GM12878 (cell line): ENCODE data around the gene MESP2. TPM values are rescaled to one million over a fixed set of nuclear protein-coding genes. Genes with fewer than 3 reads are reported as not detected.

Source experiments
- ATAC-seq: fragments of 200-7000 bp; cut with Tn5 transposase; 3 replicates; pipeline ENCODE4 v1.9.1; 2020; ENCODE audit warnings: mild to moderate bottlenecking, moderate library complexity
- BruUV-seq: library from RNA; stranded (reverse); fragments of 400-500 nt; replicated peaks from 2 replicates; lab custom pipeline; 2021; lab: Mats Ljungman, UMichigan
- CTCF ChIA-PET: fragments of 300-600 bp; sonication (Branson Sonifier 250); formaldehyde crosslinking; extraction: SDS; loops from one replicate; lab custom pipeline; 2021; ENCODE audit warnings: inconsistent platforms; lab: Yijun Ruan, JAX
- POLR2A ChIA-PET: fragments of 350-600 bp; formaldehyde crosslinking; extraction: SDS; loops from one replicate; lab custom pipeline; 2021; ENCODE audit warnings: inconsistent platforms; lab: Charles Lee
- RAD21 ChIA-PET: fragments of 300-600 bp; sonication (Branson Sonifier 250); formaldehyde crosslinking; loops from one replicate; lab custom pipeline; 2023; ENCODE audit warnings: antibody characterized with exemption; ENCODE audit not compliant: unreplicated experiment; lab: Charles Lee
- SMC1A ChIA-PET: fragments of 300-600 bp; sonication (Branson Sonifier 250); formaldehyde crosslinking; loops from one replicate; lab custom pipeline; 2023; ENCODE audit not compliant: unreplicated experiment, uncharacterized antibody; lab: Charles Lee
- DNase-seq: peaks from one replicate; pipeline ENCODE4 v3.0.0-alpha.2; 2011; ENCODE audit warnings: low read depth, low spot score
- FAIRE-seq: peaks from 3 replicates; lab custom pipeline; 2011; peaks lifted over from hg19 to GRCh38; lab: Jason Lieb, UNC
- H2AFZ ChIP-seq: 2 replicates; pipeline ENCODE4 v1.6.0; 2011; ENCODE audit warnings: low read depth, low read length, control low read depth; ENCODE audit not compliant: control insufficient read depth
- H3K27ac ChIP-seq: 2 replicates; pipeline ENCODE4 v1.5.1; 2011; ENCODE audit warnings: control low read depth; ENCODE audit not compliant: control insufficient read depth, insufficient read depth
- H3K27me3 ChIP-seq, 2 experiments: replicated peaks in 1 of 2; 2 replicates each; pipeline versions ENCODE4 v1.6.0 to v1.6.1; 2011; ENCODE audit warnings: low read length in 1 of 2; ENCODE audit not compliant: control insufficient read depth in 2 of 2, insufficient read depth in 2 of 2
- H3K36me3 ChIP-seq, 2 experiments: 2 replicates each; pipeline ENCODE4 v1.5.1; 2011; ENCODE audit warnings: low read length in 1 of 2; ENCODE audit not compliant: control insufficient read depth in 2 of 2, insufficient read depth in 2 of 2
- H3K4me1 ChIP-seq: 2 replicates; pipeline ENCODE4 v1.6.1; 2011; ENCODE audit warnings: mild to moderate bottlenecking, low read length, moderate library complexity, mixed read lengths; ENCODE audit not compliant: control insufficient read depth, insufficient read depth
- H3K4me2 ChIP-seq: 2 replicates; pipeline ENCODE4 v1.6.0; 2011; ENCODE audit warnings: control low read depth; ENCODE audit not compliant: control insufficient read depth, insufficient read depth
- H3K4me3 ChIP-seq: fragments of 200-600 bp; sonication (generic); 2 replicates; pipeline ENCODE4 v1.5.1; 2016
- H3K79me2 ChIP-seq: 2 replicates; pipeline ENCODE4 v1.6.0; 2011; ENCODE audit warnings: low read length; ENCODE audit not compliant: control insufficient read depth, insufficient read depth
- H3K9ac ChIP-seq: 2 replicates; pipeline ENCODE4 v1.8.0; 2011; ENCODE audit warnings: low read length, control low read depth, mixed read lengths; ENCODE audit not compliant: control insufficient read depth, insufficient read depth
- H3K9me3 ChIP-seq: replicated peaks from 3 replicates; pipeline ENCODE4 v1.5.1; 2011; ENCODE audit warnings: mild to moderate bottlenecking, low read length; ENCODE audit not compliant: control insufficient read depth, insufficient read depth
- H4K20me1 ChIP-seq: 2 replicates; pipeline ENCODE4 v1.6.0; 2011; ENCODE audit not compliant: control insufficient read depth, insufficient read depth
- BRCA1 ChIP-seq: IDR thresholded peaks from 2 replicates; pipeline ENCODE4 v1.6.1; 2011; ENCODE audit warnings: low read depth, low read length, improper control_type of control experiment
- IKZF1 ChIP-seq: fragments of 450-650 bp; conservative IDR thresholded peaks from 2 replicates; pipeline ENCODE4 v1.6.1; 2017; ENCODE audit warnings: antibody characterized with exemption, mild to moderate bottlenecking
- NRF1 ChIP-seq: conservative IDR thresholded peaks from 2 replicates; pipeline ENCODE4 v1.6.1; 2011; ENCODE audit warnings: mild to moderate bottlenecking, low read depth, low read length, improper control_type of control experiment
- PAX8 ChIP-seq: fragments of 450-650 bp; IDR thresholded peaks from 2 replicates; pipeline ENCODE4 v1.6.1; 2017; ENCODE audit warnings: mild to moderate bottlenecking, moderate library complexity
- RUNX3 ChIP-seq: IDR thresholded peaks from 2 replicates; pipeline ENCODE4 v1.6.1; 2012; ENCODE audit warnings: low read length, inconsistent platforms
- ZSCAN29 ChIP-seq: fragments of 450-650 bp; IDR thresholded peaks from 2 replicates; pipeline ENCODE4 v1.6.1; 2017; ENCODE audit warnings: mild to moderate bottlenecking, moderate library complexity
- WGBS: methylation state at CpG from one replicate; pipeline ENCODE4 v1.1.6; 2016; ENCODE audit warnings: low lambda C conversion rate; ENCODE audit not compliant: insufficient replicate concordance, insufficient coverage; ENCODE audit errors: missing lambda C conversion rate; 5-methylcytosine and 5-hydroxymethylcytosine counted together
- in situ Hi-C: fragments of 300-500 bp; cut with MboI; formaldehyde crosslinking; loops from 9 replicates; pipeline ENCODE4 v1.14.3; 2018; ENCODE audit warnings: mixed read lengths
- intact Hi-C: fragments of 100-400 bp; cut with micrococcal nuclease; formaldehyde crosslinking; loops from one replicate; pipeline ENCODE4 v1.14.2; 2022; ENCODE audit not compliant: unreplicated experiment
- polyA plus RNA-seq, 11 experiments: library from polyadenylated mRNA; depleted of rRNA in 4 of 11; unstranded in 6 of 11; stranded (reverse) in 5 of 11; fragments of >200 nt; fragmentation: Nextera tagmentation in 4 of 11; fragmentation: Illumina TruSeq in 1 of 11; extraction: Ambion mirVana in 4 of 11; extraction: Trizol in 1 of 11; gene quantifications; 1 replicate in 1 of 11; 2 replicates in 10 of 11; pipeline versions ENCODE4 v1.2.1 to v1.2.3, GENCODE V29; 2011 to 2016; ENCODE audit warnings: inconsistent platforms in 2 of 11, missing spikeins in 2 of 11, low read depth in 1 of 11
- total RNA-seq, 4 experiments: library from RNA; depleted of rRNA in 3 of 4; stranded (reverse); fragments of >200 nt in 3 of 4; fragmentation: Illumina TruSeq in 1 of 4; extraction: Trizol in 1 of 4; gene quantifications; 2 replicates each; pipeline versions ENCODE4 v1.2.1 to v1.2.3, GENCODE V29; 2013 to 2021
- TF ChIP-seq, protein P1 (sequence below): fragments of 450-650 bp; formaldehyde crosslinking; IDR thresholded peaks from 2 replicates; pipeline ENCODE4 v1.5.0; 2022; ENCODE audit warnings: mild to moderate bottlenecking, missing genetic modification characterization
- TF ChIP-seq, protein P2 (sequence below): IDR thresholded peaks from 2 replicates; pipeline ENCODE4 v1.6.1; 2012; ENCODE audit warnings: low read depth, low read length, improper control_type of control experiment
- TF ChIP-seq, protein P3 (sequence below): fragments of 450-650 bp; IDR thresholded peaks from 2 replicates; pipeline ENCODE4 v1.6.1; 2017; ENCODE audit warnings: antibody characterized with exemption, mild to moderate bottlenecking, moderate library complexity

Gene MESP2
- total and polyA plus RNA-seq, 10 of the 15 experiments (the other 5 are each of a cell fraction or from before 2014, with no cell fraction given) = 0.04 TPM; not detected in 9

DNA sequence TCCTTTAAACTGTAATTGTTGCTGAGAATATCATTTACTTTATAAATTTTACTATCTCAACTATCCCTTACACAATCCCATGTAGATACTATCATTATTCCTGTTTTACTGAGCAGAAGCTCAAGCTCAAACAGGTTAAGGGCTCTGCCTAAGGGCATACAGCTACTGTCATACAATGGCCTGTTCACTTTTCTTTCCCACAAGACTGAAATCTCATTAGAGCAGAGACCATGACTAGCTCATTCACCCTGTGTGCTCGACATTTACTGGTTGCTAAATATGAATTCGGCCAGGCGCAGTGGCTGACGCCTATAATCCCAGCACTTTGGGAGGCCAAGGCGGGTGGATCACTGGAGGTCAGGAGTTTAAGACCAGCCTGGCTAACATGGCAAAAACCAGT, 1.6 kb upstream of the MESP2 start:
- no peaks in the 10 kb centered on the region for H3K9me3 ChIP-seq
- H3K79me2 ChIP-seq = no peaks in the 10 kb centered on the region
- H3K4me2 ChIP-seq = no peak overlapping the region
- H3K27ac ChIP-seq = no peak overlapping the region
- ChIA-PET SMC1A (interaction anchor here (0.6 to 1.7 kb wide), 4 partner anchors 13 to 100 kb away, joined by 3 to 7 read pairs (median 4); no protein-coding TSS in a partner anchor), CTCF (interaction anchor here (1.2 to 7.0 kb wide), 3 partner anchors 13 to 312 kb away, joined by 3 to 40 read pairs (median 8); no protein-coding TSS in a partner anchor), POLR2A (no interaction called here), RAD21 (interaction anchor here (2.5 kb wide), 1 partner anchor 13 kb away, joined by 9 read pairs; no protein-coding TSS in a partner anchor)
- no peak overlapping the region for H3K4me3 ChIP-seq
- H3K4me1 ChIP-seq = peaks cover 8% of the 10 kb centered on the region
- FAIRE-seq (no peak), ATAC-seq (no peak), DNase-seq (no peak)
- in situ Hi-C loops (no loop called here), intact Hi-C loops (no loop called here)
- no peak overlapping the region for H2AFZ ChIP-seq
- H3K9ac ChIP-seq = no peak overlapping the region
- no peaks in the 10 kb centered on the region for H4K20me1 ChIP-seq
- no peaks in the 10 kb centered on the region for H3K36me3 ChIP-seq
- 52% methylated on average over 5 of the region's 5 CpGs for WGBS
- TF ChIP-seq BRCA1 (no peak), IKZF1 (no peak), ZSCAN29 (no peak), PAX8 (no peak), RUNX3 (no peak), NRF1 (no peak)
- TF ChIP-seq, protein P1, sequence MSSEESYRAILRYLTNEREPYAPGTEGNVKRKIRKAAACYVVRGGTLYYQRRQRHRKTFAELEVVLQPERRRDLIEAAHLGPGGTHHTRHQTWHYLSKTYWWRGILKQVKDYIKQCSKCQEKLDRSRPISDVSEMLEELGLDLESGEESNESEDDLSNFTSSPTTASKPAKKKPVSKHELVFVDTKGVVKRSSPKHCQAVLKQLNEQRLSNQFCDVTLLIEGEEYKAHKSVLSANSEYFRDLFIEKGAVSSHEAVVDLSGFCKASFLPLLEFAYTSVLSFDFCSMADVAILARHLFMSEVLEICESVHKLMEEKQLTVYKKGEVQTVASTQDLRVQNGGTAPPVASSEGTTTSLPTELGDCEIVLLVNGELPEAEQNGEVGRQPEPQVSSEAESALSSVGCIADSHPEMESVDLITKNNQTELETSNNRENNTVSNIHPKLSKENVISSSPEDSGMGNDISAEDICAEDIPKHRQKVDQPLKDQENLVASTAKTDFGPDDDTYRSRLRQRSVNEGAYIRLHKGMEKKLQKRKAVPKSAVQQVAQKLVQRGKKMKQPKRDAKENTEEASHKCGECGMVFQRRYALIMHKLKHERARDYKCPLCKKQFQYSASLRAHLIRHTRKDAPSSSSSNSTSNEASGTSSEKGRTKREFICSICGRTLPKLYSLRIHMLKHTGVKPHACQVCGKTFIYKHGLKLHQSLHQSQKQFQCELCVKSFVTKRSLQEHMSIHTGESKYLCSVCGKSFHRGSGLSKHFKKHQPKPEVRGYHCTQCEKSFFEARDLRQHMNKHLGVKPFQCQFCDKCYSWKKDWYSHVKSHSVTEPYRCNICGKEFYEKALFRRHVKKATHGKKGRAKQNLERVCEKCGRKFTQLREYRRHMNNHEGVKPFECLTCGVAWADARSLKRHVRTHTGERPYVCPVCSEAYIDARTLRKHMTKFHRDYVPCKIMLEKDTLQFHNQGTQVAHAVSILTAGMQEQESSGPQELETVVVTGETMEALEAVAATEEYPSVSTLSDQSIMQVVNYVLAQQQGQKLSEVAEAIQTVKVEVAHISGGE = no peak
- TF ChIP-seq, protein P2, sequence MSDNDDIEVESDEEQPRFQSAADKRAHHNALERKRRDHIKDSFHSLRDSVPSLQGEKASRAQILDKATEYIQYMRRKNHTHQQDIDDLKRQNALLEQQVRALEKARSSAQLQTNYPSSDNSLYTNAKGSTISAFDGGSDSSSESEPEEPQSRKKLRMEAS = no peak
- TF ChIP-seq, protein P3, sequence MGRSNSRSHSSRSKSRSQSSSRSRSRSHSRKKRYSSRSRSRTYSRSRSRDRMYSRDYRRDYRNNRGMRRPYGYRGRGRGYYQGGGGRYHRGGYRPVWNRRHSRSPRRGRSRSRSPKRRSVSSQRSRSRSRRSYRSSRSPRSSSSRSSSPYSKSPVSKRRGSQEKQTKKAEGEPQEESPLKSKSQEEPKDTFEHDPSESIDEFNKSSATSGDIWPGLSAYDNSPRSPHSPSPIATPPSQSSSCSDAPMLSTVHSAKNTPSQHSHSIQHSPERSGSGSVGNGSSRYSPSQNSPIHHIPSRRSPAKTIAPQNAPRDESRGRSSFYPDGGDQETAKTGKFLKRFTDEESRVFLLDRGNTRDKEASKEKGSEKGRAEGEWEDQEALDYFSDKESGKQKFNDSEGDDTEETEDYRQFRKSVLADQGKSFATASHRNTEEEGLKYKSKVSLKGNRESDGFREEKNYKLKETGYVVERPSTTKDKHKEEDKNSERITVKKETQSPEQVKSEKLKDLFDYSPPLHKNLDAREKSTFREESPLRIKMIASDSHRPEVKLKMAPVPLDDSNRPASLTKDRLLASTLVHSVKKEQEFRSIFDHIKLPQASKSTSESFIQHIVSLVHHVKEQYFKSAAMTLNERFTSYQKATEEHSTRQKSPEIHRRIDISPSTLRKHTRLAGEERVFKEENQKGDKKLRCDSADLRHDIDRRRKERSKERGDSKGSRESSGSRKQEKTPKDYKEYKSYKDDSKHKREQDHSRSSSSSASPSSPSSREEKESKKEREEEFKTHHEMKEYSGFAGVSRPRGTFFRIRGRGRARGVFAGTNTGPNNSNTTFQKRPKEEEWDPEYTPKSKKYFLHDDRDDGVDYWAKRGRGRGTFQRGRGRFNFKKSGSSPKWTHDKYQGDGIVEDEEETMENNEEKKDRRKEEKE = no peak
- H3K27me3 ChIP-seq = no peaks in the 10 kb centered on the region
- no TSS peak for BruUV-seq
